Loucy (cell line): ENCODE measurements around the gene AKAP9.
"Not testable (repeated sequence)": the region's sequence is repeated elsewhere in the genome, so short reads cannot be mapped to it uniquely, and the experiment has no call there.

Experiments
- H2AFZ ChIP-seq: fragments of 200-600 bp; sonication (generic); 2 replicates; pipeline ENCODE4 v1.6.0; 2016; ENCODE audit warnings: antibody characterized with exemption, mild to moderate bottlenecking, low read length, moderate library complexity
- H3F3A ChIP-seq: fragments of 200-600 bp; 2 replicates; pipeline ENCODE4 v1.6.0; 2016; ENCODE audit warnings: antibody characterized with exemption, low read depth, mild to moderate bottlenecking
- H3K27me3 ChIP-seq: fragments of 200-600 bp; sonication (generic); 2 replicates; pipeline ENCODE4 v1.6.1; 2014; ENCODE audit warnings: low read length, mild to moderate bottlenecking; ENCODE audit not compliant: insufficient read depth, poor library complexity, severe bottlenecking
- H3K36me3 ChIP-seq: fragments of 200-600 bp; sonication (generic); 2 replicates; pipeline ENCODE4 v1.6.1; 2016; ENCODE audit warnings: low read length; ENCODE audit not compliant: insufficient read depth
- H3K4me1 ChIP-seq: fragments of 200-600 bp; sonication (generic); 2 replicates; pipeline ENCODE4 v1.5.1; 2014; ENCODE audit warnings: low read length, mild to moderate bottlenecking; ENCODE audit not compliant: insufficient read depth, poor library complexity, severe bottlenecking
- H3K4me2 ChIP-seq: fragments of 200-600 bp; sonication (generic); 2 replicates; pipeline ENCODE4 v1.6.0; 2014; ENCODE audit warnings: antibody characterized with exemption, low read length, low read depth, mild to moderate bottlenecking; ENCODE audit not compliant: poor library complexity, severe bottlenecking
- H3K4me3 ChIP-seq: fragments of 200-600 bp; sonication (generic); 2 replicates; pipeline ENCODE4 v1.5.1; 2014; ENCODE audit warnings: low read length, mild to moderate bottlenecking, mixed read lengths; ENCODE audit not compliant: poor library complexity, severe bottlenecking
- H3K79me2 ChIP-seq: fragments of 200-600 bp; sonication (generic); 2 replicates; pipeline ENCODE4 v1.6.1; 2014; ENCODE audit warnings: low read length; ENCODE audit not compliant: insufficient read depth
- H3K9ac ChIP-seq: fragments of 200-600 bp; sonication (generic); 2 replicates; pipeline ENCODE4 v1.6.0; 2014; ENCODE audit warnings: mild to moderate bottlenecking, low read depth, low read length, moderate library complexity; ENCODE audit not compliant: poor library complexity, severe bottlenecking
- H3K9me2 ChIP-seq: fragments of 200-600 bp; sonication (generic); replicated peaks from 2 replicates; pipeline ENCODE4 v1.6.1; 2016; ENCODE audit warnings: low read depth, low read length, mixed read lengths
- H3K9me3 ChIP-seq: fragments of 200-600 bp; sonication (generic); 2 replicates; pipeline ENCODE4 v1.6.1; 2014; ENCODE audit warnings: mild to moderate bottlenecking, antibody characterized with exemption, low read length, low read depth; ENCODE audit not compliant: insufficient read depth
- H4K20me1 ChIP-seq: fragments of 200-600 bp; sonication (generic); 2 replicates; pipeline ENCODE4 v1.6.0; 2014; ENCODE audit warnings: antibody characterized with exemption, low read length, mild to moderate bottlenecking; ENCODE audit not compliant: insufficient read depth, poor library complexity, severe bottlenecking
- CTCF ChIP-seq: fragments of 200-600 bp; sonication (generic); conservative IDR thresholded peaks from 2 replicates; pipeline ENCODE4 v1.5.1; 2014; ENCODE audit warnings: mild to moderate bottlenecking, antibody characterized with exemption, low read length
- EZH2phosphoT487 ChIP-seq: fragments of 200-600 bp; IDR thresholded peaks from 2 replicates; pipeline ENCODE4 v1.6.1; 2018; ENCODE audit warnings: antibody characterized with exemption, mild to moderate bottlenecking, moderate library complexity, borderline replicate concordance

AKAP9 gene

GRCh38 chr7:91976743-91977142, 36.1 kb downstream of the AKAP9 start:
- Histone ChIP-seq H3F3A (no peaks in the 10 kb centered on the region), H3K4me2 (no peak overlapping the region), H3K36me3 (peaks cover 47% of the 10 kb centered on the region), H4K20me1 (peaks cover 3% of the 10 kb centered on the region), H3K4me1 (no peaks in the 10 kb centered on the region), H3K4me3 (no peak overlapping the region), H3K9ac (no peak overlapping the region), H3K9me2 (no peaks in the 10 kb centered on the region), H3K9me3 (no peaks in the 10 kb centered on the region), H2AFZ (no peak overlapping the region), H3K79me2 (peaks cover 31% of the 10 kb centered on the region), H3K27me3 (no peaks in the 10 kb centered on the region)
- no peak for TF ChIP-seq CTCF
- TF ChIP-seq EZH2phosphoT487: no peak

DNA sequence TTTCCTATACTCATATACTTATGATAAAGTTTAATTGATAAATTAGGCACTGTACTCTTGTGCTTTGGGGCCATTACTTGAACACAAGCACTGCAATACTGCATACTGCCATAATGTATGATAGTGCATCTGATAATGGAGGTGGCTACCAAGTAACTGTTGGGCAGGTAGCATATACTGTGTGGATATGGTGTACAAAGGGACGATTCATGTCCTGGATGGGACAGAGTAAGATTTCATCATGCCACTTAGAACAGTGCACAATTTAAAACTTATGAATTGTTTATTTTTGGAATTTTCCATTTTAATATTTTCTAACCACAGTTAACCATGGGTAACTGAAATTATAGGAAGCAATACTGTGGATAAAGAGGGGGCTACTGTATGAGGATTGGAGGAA, 38.9 kb downstream of the AKAP9 start:
- H3K9me3 ChIP-seq: no peaks in the 10 kb centered on the region
- no peaks in the 10 kb centered on the region for H3K4me1 ChIP-seq
- TF ChIP-seq EZH2phosphoT487 (no peak), CTCF (no peak)

DNA sequence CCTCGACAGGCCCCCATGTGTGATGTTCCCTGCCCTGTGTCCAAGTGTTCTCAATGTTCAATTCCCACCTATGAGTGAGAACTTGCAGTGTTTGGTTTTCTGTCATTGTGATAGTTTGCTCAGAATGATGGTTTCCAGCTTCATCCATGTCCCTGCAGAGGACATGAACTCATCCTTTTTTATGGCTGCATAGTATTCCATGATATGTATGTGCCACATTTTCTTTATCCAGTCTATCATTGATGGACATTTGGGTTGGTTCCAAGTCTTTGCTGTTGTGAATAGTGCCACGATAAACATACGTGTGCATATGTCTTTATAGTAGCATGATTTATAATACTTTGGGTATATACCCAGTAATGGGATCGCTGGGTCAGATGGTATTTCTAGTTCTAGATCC, 41.7 kb downstream of the AKAP9 start:
- not testable (repeated sequence) for H3F3A ChIP-seq, H3K27me3 ChIP-seq, H3K4me2 ChIP-seq, H2AFZ ChIP-seq, H3K4me1 ChIP-seq, H3K9ac ChIP-seq, H4K20me1 ChIP-seq, H3K9me2 ChIP-seq, H3K9me3 ChIP-seq, H3K4me3 ChIP-seq
- Histone ChIP-seq H3K36me3 (peaks cover 48% of the 10 kb centered on the region), H3K79me2 (peaks cover 22% of the 10 kb centered on the region)

More for the DNA sequence above, 38.9 kb downstream of the AKAP9 start:
- H3K9ac ChIP-seq: no peak overlapping the region
- no peaks in the 10 kb centered on the region for H3K27me3 ChIP-seq
- H3K4me2 ChIP-seq: no peak overlapping the region
- H3K4me3 ChIP-seq: no peak overlapping the region
- H3F3A ChIP-seq: no peaks in the 10 kb centered on the region
- peaks cover 8% of the 10 kb centered on the region for H3K79me2 ChIP-seq
- H3K9me2 ChIP-seq: no peaks in the 10 kb centered on the region
- H3K36me3 ChIP-seq: peaks cover 45% of the 10 kb centered on the region
- H2AFZ ChIP-seq: no peak overlapping the region
- peaks cover 3% of the 10 kb centered on the region for H4K20me1 ChIP-seq

DNA sequence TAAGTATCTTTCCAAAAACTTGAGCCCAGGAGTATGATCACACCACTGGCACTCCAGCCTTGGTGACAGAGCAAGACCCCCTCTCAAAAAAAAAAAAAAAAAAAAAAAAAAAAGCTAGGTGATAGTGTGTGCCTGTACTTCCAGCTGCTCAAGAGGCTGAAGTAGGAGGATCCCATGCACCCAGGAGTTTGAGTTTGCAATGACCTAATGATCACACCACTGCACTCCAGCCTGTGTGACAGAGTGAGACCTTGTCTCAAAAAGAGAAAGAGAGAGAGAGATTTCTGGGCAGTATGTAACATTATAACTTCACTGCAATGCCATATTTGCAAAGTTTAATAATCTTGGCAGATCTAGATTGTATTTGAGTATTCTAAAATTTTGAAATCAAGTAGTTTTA, 47.6 kb downstream of the AKAP9 start:
- Histone ChIP-seq H3K4me1 (peaks cover 12% of the 10 kb centered on the region), H3K4me2 (no peak overlapping the region), H3F3A (no peaks in the 10 kb centered on the region), H3K36me3 (peaks cover 30% of the 10 kb centered on the region), H3K9ac (no peak overlapping the region), H3K9me3 (peaks cover 3% of the 10 kb centered on the region; the same call in 1 of the 2 replicates), H3K4me3 (no peak overlapping the region), H4K20me1 (no peaks in the 10 kb centered on the region), H2AFZ (no peak overlapping the region), H3K27me3 (no peaks in the 10 kb centered on the region), H3K9me2 (no peaks in the 10 kb centered on the region), H3K79me2 (peaks cover 31% of the 10 kb centered on the region)
- no peak for TF ChIP-seq CTCF
